HG03045 (cell line): Measurements from ENCODE around the gene UFL1.

ENCODE experiments used
- ATAC-seq: cut with Tn5 transposase; IDR thresholded peaks from one replicate; pipeline ENCODE4 v1.9.1; 2021; ENCODE audit warnings: mild to moderate bottlenecking, moderate library complexity; ENCODE audit not compliant: unreplicated experiment

Gene UFL1

GRCh38 chr6:96570053-96570452 lies 48.4 kb downstream of the UFL1 start:
- ATAC-seq = no peak

- ATAC-seq = no peak
Observed at GRCh38 chr6:96571551-96571950, 49.9 kb downstream of the UFL1 start.

- no peak for ATAC-seq
Observed at GRCh38 chr6:96575359-96575758, 53.8 kb downstream of the UFL1 start.

- no peak for ATAC-seq
Observed at GRCh38 chr6:96576221-96576620, 54.6 kb downstream of the UFL1 start.

- ATAC-seq = no peak
Observed at GRCh38 chr6:96582021-96582420, 60.4 kb downstream of the UFL1 start.

- no peak for ATAC-seq
Observed at GRCh38 chr6:96582436-96582835, 60.8 kb downstream of the UFL1 start.

- ATAC-seq = no peak
Observed at GRCh38 chr6:96604420-96604819, 82.8 kb downstream of the UFL1 start.
